Activated T-helper 17 cell treated with anti-CD3 and anti-CD28 coated beads, Interleukin-2, amount 50 U/mL, for 72 hours (primary cell): ENCODE data around the gene CBX2. TPM values are rescaled to one million over a fixed set of nuclear protein-coding genes. Genes with fewer than 3 reads are reported as not detected.
A peak's percentile ranks its signal among the peaks of the same experiment; 100 is the strongest.

ENCODE experiments used
- ATAC-seq: fragments of 150-1000 bp; cut with Tn5 transposase; replicated peaks from 2 replicates; pipeline ENCODE4 v1.10.0; 2021; ENCODE audit warnings: mild to moderate bottlenecking, moderate library complexity
- H3K27ac Mint-ChIP-seq: one replicate; pipeline ENCODE4 v1.8.0; 2022; ENCODE audit warnings: mixed read lengths
- H3K27me3 Mint-ChIP-seq: one replicate; pipeline ENCODE4 v1.8.0; 2022; ENCODE audit warnings: mixed read lengths
- H3K36me3 Mint-ChIP-seq: one replicate; pipeline ENCODE4 v1.8.0; 2022; ENCODE audit warnings: low read depth, mild to moderate bottlenecking, mixed read lengths
- H3K4me1 Mint-ChIP-seq: one replicate; pipeline ENCODE4 v1.8.0; 2022; ENCODE audit warnings: mixed read lengths
- H3K4me3 Mint-ChIP-seq: one replicate; pipeline ENCODE4 v1.8.0; 2022; ENCODE audit warnings: mild to moderate bottlenecking, mixed read lengths
- H3K9me3 Mint-ChIP-seq: one replicate; pipeline ENCODE4 v1.8.0; 2022; ENCODE audit warnings: mixed read lengths
- total RNA-seq, 2 donors: library from RNA; stranded (reverse); gene quantifications; one replicate each; pipeline ENCODE4 v1.2.3, GENCODE V29; 2022

CBX2 gene
- total RNA-seq, 2 donors from 2014 or later, result 0.50 to 1.6 TPM

DNA sequence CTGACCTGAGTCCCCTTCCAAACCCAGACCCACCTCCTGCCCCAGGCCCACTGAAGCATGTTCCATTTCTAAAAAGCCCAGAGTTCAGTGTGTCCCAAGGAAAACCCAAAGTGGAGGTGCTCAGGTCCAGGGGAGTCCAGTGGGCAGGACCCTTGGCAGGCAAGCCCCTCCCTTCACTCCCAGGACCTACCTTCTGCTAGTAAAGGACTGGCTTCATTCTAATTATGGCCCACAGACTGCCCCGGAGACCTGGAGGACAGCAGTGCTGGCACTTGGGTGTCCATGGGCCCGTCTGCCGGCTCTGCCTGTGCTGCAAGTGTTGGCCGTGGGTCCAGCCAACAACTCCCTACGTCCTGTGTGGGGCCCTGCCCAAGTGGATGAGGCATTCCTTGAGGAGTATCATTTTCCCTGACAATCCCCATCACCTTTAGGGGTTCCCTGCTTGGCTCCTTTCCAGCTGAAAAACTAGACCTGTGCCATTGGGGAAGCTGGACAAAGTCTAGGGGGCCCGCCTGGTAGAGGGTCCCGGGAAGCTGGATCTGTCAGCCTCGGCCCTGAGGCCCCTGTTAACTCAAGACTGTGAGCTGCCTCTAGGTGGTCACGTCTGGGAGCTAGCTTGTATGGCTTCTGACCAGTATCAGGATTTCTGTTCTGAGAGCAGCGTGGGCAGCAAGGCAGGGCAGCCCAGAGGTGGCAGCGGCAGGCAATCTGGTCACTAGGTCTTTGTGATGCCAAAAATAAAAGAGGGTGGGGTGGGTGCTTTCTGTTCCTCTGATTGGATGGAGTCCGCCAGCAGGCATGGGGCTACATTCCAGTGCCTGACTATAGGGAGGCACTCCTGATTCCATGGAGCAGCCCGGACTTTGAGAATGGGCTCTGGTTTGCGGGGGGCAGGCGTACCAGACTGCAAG, 8.2 kb downstream of the CBX2 start:
- H3K27me3 Mint-ChIP-seq, result peaks cover 46% of the 10 kb centered on the region
- ATAC-seq, result no peak
- H3K27ac Mint-ChIP-seq, result no peak overlapping the region
- H3K4me3 Mint-ChIP-seq, result no peak overlapping the region
- no peaks in the 10 kb centered on the region for H3K4me1 Mint-ChIP-seq
- no peaks in the 10 kb centered on the region for H3K9me3 Mint-ChIP-seq
- H3K36me3 Mint-ChIP-seq, result no peaks in the 10 kb centered on the region

- Mint-ChIP-seq H3K9me3 (no peaks in the 10 kb centered on the region), H3K4me3 (no peak overlapping the region), H3K36me3 (no peaks in the 10 kb centered on the region), H3K4me1 (no peaks in the 10 kb centered on the region), H3K27ac (no peak overlapping the region), H3K27me3 (peaks cover 42% of the 10 kb centered on the region)
- ATAC-seq, result no peak
Measured at GRCh38 chr17:79786930-79787643, 9.1 kb downstream of the CBX2 start.

DNA sequence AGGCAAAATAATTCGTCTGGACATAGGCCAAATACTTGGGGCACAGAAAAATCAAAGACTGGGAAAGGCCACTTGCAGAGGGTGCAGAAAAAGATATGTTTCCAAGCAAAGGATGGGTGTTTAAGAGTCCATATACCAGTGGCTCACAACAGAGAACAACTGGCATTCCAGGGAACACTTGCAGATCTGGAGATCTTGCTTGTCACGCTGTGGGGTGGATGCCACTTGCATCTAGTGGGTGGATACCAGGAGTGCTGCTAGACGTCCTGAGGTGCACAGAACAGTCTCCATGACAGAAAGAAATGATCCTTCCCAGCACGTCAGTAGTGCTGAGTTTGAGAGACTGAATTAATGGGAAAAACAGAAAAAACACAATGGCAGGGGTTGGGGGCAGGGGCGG, 10.5 kb downstream of the CBX2 start:
- Mint-ChIP-seq H3K9me3 (no peaks in the 10 kb centered on the region), H3K27ac (no peak overlapping the region), H3K36me3 (no peaks in the 10 kb centered on the region), H3K4me3 (no peak overlapping the region), H3K27me3 (peaks cover 34% of the 10 kb centered on the region), H3K4me1 (no peaks in the 10 kb centered on the region)
- ATAC-seq, result no peak

- Mint-ChIP-seq H3K4me1 (no peaks in the 10 kb centered on the region), H3K27me3 (peaks cover 37% of the 10 kb centered on the region), H3K27ac (no peak overlapping the region), H3K9me3 (no peaks in the 10 kb centered on the region), H3K36me3 (no peaks in the 10 kb centered on the region), H3K4me3 (no peak overlapping the region)
- ATAC-seq, result no peak
Measured at GRCh38 chr17:79788989-79789942, 11.3 kb downstream of the CBX2 start.

- no peak overlapping the region for H3K27ac Mint-ChIP-seq
- no peaks in the 10 kb centered on the region for H3K4me1 Mint-ChIP-seq
- no peaks in the 10 kb centered on the region for H3K36me3 Mint-ChIP-seq
- peak; percentile 72 for ATAC-seq
- H3K4me3 Mint-ChIP-seq, result no peak overlapping the region
- H3K27me3 Mint-ChIP-seq, result peaks cover 37% of the 10 kb centered on the region
- no peaks in the 10 kb centered on the region for H3K9me3 Mint-ChIP-seq
Measured at GRCh38 chr17:79789943-79790804, 12.2 kb downstream of the CBX2 start.

DNA sequence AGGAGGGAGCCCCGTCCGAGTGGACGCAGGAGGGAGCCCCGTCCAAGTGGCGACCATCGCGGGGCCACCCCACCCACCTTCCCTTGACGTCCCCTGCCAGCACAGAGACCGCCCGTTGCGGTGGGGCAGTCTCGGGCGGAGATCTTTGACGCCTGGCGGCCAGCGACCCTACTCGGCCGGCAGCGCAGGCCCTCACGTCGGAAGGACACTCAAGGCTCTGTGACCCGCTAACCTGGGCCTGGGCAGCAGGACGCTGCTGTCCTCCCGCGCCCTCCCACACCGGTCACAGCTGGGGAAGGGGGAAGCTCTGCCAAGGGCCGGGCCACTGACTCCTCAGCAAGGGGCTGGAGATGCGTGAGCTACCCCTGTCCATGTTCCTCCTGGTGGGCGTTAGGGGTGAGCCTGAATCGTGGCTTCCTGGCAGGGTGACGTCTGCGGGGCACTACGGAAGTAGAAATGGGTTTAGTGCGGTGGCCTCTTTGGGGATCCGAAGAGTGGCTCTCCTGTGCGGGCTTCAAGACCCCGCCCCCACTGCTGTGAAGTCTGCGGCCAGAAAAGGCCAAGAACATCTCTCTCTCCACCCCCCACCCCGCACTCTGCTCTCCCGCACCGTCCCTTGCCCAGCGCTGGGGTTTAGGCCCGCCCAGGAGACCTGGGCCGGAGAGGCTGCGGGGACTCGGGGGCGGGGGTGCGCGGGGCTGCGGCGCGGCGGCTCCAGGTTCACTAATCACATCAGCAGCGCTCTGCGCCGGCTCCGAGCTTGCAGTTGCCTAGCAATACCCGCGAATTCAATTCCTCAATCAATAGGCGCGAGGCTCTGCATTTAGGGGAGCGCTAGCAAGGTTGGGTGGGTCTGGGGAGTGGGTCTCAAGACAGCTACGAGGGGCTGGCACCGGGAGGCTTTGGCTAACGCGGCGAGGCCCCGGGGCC, 13.1 kb downstream of the CBX2 start:
- H3K4me3 Mint-ChIP-seq, result no peak overlapping the region
- no peaks in the 10 kb centered on the region for H3K36me3 Mint-ChIP-seq
- no peaks in the 10 kb centered on the region for H3K9me3 Mint-ChIP-seq
- no peak overlapping the region for H3K27ac Mint-ChIP-seq
- ATAC-seq, result no peak
- peaks cover 37% of the 10 kb centered on the region for H3K27me3 Mint-ChIP-seq
- no peaks in the 10 kb centered on the region for H3K4me1 Mint-ChIP-seq

GRCh38 chr17:79791735-79792161, 13.8 kb downstream of the CBX2 start:
- Mint-ChIP-seq H3K36me3 (no peaks in the 10 kb centered on the region), H3K4me1 (no peaks in the 10 kb centered on the region), H3K4me3 (no peak overlapping the region), H3K27ac (no peak overlapping the region), H3K9me3 (no peaks in the 10 kb centered on the region), H3K27me3 (peaks cover 33% of the 10 kb centered on the region)
- no peak for ATAC-seq

GRCh38 chr17:79792341-79792871, 14.5 kb downstream of the CBX2 start:
- H3K27ac Mint-ChIP-seq, result no peak overlapping the region
- no peak overlapping the region for H3K4me3 Mint-ChIP-seq
- H3K4me1 Mint-ChIP-seq, result no peaks in the 10 kb centered on the region
- ATAC-seq, result no peak
- peaks cover 28% of the 10 kb centered on the region for H3K27me3 Mint-ChIP-seq
- H3K36me3 Mint-ChIP-seq, result no peaks in the 10 kb centered on the region
- no peaks in the 10 kb centered on the region for H3K9me3 Mint-ChIP-seq

DNA sequence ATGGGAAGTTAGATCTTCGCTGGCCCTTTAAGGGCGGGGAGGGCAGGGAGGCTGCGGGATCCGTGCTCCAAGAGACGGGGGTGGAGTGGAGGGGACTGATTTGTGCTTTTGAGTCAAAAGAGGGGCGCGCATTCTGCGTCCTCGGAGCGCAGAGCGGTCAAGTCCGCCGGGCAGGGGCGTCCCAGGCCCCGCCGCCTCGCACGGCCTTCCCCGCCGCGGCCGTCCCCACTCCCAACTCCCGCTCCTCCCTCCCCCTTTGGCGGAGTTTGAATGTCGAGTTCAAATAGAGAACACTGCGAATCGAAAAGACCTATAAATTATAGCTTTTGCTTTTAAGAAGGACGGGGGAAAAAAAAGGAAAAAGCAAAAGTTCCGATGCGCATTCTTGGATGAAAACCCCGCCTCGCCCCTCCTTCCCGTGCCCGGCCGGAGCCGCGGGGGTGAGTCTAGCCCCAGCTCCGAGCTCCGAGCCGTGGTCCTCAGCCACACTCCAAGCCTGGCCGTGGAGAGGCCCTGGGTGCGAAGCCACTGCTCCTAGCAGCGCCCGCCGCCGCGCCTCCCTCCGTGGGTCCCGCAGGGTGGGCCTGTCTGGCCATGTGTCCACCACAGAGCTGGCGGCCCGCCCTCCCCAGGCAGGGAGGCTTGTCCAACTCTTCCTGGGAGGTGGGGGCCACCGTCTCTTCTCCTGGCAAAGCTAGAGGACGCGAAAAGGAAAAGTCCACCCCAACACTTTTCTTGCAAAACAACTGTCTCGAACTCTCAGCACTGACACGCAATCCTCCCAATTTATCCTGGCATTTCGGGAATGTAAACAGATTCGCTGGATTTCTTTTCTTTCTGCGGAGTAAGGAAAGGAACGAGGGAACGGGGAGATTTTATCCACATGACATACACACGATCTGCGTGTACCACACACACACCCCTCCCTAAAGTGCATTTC, 15.3 kb downstream of the CBX2 start:
- H3K27ac Mint-ChIP-seq, result no peak overlapping the region
- no peaks in the 10 kb centered on the region for H3K4me1 Mint-ChIP-seq
- no peak for ATAC-seq
- peaks cover 21% of the 10 kb centered on the region for H3K27me3 Mint-ChIP-seq
- H3K4me3 Mint-ChIP-seq, result no peak overlapping the region
- no peaks in the 10 kb centered on the region for H3K36me3 Mint-ChIP-seq
- no peaks in the 10 kb centered on the region for H3K9me3 Mint-ChIP-seq

- ATAC-seq, result no peak
- H3K27ac Mint-ChIP-seq, result no peak overlapping the region
- H3K9me3 Mint-ChIP-seq, result no peaks in the 10 kb centered on the region
- peaks cover 19% of the 10 kb centered on the region for H3K27me3 Mint-ChIP-seq
- no peaks in the 10 kb centered on the region for H3K36me3 Mint-ChIP-seq
- no peaks in the 10 kb centered on the region for H3K4me1 Mint-ChIP-seq
- H3K4me3 Mint-ChIP-seq, result no peak overlapping the region
Measured at GRCh38 chr17:79793924-79794304, 16.0 kb downstream of the CBX2 start.

DNA sequence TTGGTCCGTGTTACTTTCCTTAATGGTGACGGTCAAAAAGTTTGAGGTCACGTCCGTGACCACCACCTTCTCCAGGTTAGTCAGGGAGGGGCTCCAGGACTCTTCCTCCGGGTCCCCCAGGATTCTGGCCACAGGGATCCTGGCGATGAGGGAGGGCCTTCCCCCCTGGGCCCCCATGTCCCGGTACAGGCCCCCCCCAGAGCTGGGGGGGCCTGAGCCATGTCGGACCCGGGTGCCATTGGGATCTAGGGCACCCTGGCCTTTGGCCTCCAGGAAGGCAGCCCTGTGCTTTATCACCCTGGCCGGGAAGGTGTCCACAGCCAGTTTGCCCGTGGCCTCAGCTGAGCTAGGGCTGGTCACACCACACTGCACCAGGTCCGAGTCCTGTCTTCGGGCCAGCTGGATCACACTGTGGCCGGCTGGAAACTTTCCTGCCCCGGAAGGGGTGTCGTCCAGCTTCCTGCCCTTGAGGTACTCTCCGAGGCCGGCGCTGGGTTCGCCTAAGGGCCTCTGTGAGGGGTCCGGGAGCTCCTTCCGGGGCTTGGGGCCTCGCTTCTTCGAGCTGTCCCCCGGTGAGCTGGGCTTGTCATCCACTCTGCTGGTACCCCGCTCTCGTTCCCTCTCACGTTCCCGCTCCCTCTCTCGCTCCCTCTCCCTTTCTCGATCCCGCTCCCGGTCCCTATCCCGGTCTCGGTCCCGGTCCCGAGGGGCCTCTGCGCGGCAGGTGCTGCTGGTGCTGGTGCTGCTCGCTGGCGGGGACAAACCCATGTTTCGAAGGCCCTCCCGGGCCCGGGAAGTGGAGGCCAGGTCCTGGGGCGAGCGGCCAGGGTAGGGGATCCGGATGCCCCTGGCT, 16.9 kb downstream of the CBX2 start:
- peaks cover 6% of the 10 kb centered on the region for H3K4me1 Mint-ChIP-seq
- ATAC-seq, result no peak
- H3K4me3 Mint-ChIP-seq, result no peak overlapping the region
- no peak overlapping the region for H3K27ac Mint-ChIP-seq
- peaks cover 21% of the 10 kb centered on the region for H3K27me3 Mint-ChIP-seq
- peaks cover 6% of the 10 kb centered on the region for H3K36me3 Mint-ChIP-seq
- no peaks in the 10 kb centered on the region for H3K9me3 Mint-ChIP-seq
